Measurements from ENCODE around the gene SLC34A2. TPM values are rescaled to one million over a fixed set of nuclear protein-coding genes. Genes with fewer than 3 reads are reported as not detected.
"Not testable (repeated sequence)": the region's sequence is repeated elsewhere in the genome, so short reads cannot be mapped to it uniquely, and the experiment has no call there.

The SLC34A2 gene
- total RNA-seq, 2 donors from 2014 or later, result 4.2 to 6.4 TPM

DNA sequence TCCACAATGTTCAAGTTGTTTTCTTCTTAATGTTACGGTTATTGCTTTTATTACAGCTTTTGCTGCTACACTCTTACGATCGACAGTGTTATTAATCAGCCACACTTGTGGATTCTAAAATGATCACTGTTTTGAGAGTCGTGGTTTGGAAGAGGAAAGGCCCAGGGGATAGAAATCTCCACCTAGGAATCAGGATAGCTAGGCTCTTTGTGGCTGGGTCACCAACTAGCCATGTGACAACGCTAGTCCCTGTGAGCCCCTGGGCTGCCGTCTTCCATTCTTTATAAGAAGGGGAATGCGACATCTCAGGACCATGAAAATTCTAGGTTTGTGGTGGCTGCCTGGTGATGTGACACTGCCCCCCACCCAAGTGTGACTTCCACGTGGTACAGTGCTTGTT, 380 bp downstream of the SLC34A2 start:
- peak overlapping the region; percentile 53 for H3K4me3 Mint-ChIP-seq
- TF ChIP-seq, protein P1, sequence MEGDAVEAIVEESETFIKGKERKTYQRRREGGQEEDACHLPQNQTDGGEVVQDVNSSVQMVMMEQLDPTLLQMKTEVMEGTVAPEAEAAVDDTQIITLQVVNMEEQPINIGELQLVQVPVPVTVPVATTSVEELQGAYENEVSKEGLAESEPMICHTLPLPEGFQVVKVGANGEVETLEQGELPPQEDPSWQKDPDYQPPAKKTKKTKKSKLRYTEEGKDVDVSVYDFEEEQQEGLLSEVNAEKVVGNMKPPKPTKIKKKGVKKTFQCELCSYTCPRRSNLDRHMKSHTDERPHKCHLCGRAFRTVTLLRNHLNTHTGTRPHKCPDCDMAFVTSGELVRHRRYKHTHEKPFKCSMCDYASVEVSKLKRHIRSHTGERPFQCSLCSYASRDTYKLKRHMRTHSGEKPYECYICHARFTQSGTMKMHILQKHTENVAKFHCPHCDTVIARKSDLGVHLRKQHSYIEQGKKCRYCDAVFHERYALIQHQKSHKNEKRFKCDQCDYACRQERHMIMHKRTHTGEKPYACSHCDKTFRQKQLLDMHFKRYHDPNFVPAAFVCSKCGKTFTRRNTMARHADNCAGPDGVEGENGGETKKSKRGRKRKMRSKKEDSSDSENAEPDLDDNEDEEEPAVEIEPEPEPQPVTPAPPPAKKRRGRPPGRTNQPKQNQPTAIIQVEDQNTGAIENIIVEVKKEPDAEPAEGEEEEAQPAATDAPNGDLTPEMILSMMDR (conservative IDR thresholded peaks at IDR 0.05), result no peak
- H3K4me1 Mint-ChIP-seq, result peaks cover 35% of the 10 kb centered on the region

GRCh38 chr4:25658357-25658771, 2.7 kb downstream of the SLC34A2 start:
- Mint-ChIP-seq H3K27ac (no peak overlapping the region), H3K4me3 (no peak overlapping the region), H3K27me3 (ENCODE audit: insufficient read depth) (peaks cover 47% of the 10 kb centered on the region), H3K4me1 (peaks cover 32% of the 10 kb centered on the region), H3K9me3 (no peaks in the 10 kb centered on the region), H3K36me3 (ENCODE audit: low read depth) (no peaks in the 10 kb centered on the region)
- WGBS, 2 experiments (ENCODE audit: insufficient coverage in 1 of 2, insufficient read length in 1 of 2), result 92% methylated on average over 3 of the region's 3 CpGs; no CpG with 5 or more reads in 1 of the 2 experiments
- Histone ChIP-seq H3K9me3 (ENCODE audit: control insufficient read depth, low read length) (no peaks in the 10 kb centered on the region), H3K9ac (ENCODE audit: extremely low read depth, low read length, poor library complexity, severe bottlenecking) (no peak overlapping the region), H3K4me1 (ENCODE audit: control insufficient read depth, insufficient read depth, low read length) (peaks cover 15% of the 10 kb centered on the region), H3K4me3 (ENCODE audit: low read length) (no peak overlapping the region), H3K27ac (ENCODE audit: low read depth, low read length) (no peak overlapping the region), H3K36me3 (ENCODE audit: control insufficient read depth, insufficient read depth, low read length) (no peaks in the 10 kb centered on the region), H3K27me3 (ENCODE audit: control insufficient read depth, insufficient read depth, low read length, poor library complexity, severe bottlenecking) (no peaks in the 10 kb centered on the region)
- TF ChIP-seq, protein P1 (conservative IDR thresholded peaks at IDR 0.05), result no peak
- no peak for DNase-seq

More for the DNA sequence above, 380 bp downstream of the SLC34A2 start:
- H3K9ac ChIP-seq (ENCODE audit: extremely low read depth, low read length, poor library complexity, severe bottlenecking), result peak overlapping the region; percentile 70
- H3K9me3 ChIP-seq (ENCODE audit: control insufficient read depth, low read length), result no peaks in the 10 kb centered on the region
- peaks cover 24% of the 10 kb centered on the region for H3K4me1 ChIP-seq (ENCODE audit: control insufficient read depth, insufficient read depth, low read length)
- WGBS, 2 experiments (ENCODE audit: insufficient coverage in 1 of 2, insufficient read length in 1 of 2), result 66 to 69% methylated on average over 8 of the region's 8 CpGs
- no peak overlapping the region for H3K27ac ChIP-seq (ENCODE audit: low read depth, low read length)
- peak overlapping the region; percentile 11 for H3K27ac Mint-ChIP-seq
- H3K27me3 ChIP-seq (ENCODE audit: control insufficient read depth, insufficient read depth, low read length, poor library complexity, severe bottlenecking), result no peaks in the 10 kb centered on the region
- peaks cover 52% of the 10 kb centered on the region for H3K27me3 Mint-ChIP-seq (ENCODE audit: insufficient read depth)
- H3K36me3 Mint-ChIP-seq (ENCODE audit: low read depth), result no peaks in the 10 kb centered on the region
- H3K9me3 Mint-ChIP-seq, result no peaks in the 10 kb centered on the region
- no peaks in the 10 kb centered on the region for H3K36me3 ChIP-seq (ENCODE audit: control insufficient read depth, insufficient read depth, low read length)
- peak overlapping the region; percentile 89 for H3K4me3 ChIP-seq (ENCODE audit: low read length)
- DNase-seq, result no peak

- no peaks in the 10 kb centered on the region for H3K9me3 ChIP-seq (ENCODE audit: control insufficient read depth, low read length)
- no peak for DNase-seq
- no peak overlapping the region for H3K9ac ChIP-seq (ENCODE audit: extremely low read depth, low read length, poor library complexity, severe bottlenecking)
- H3K36me3 ChIP-seq (ENCODE audit: control insufficient read depth, insufficient read depth, low read length), result no peaks in the 10 kb centered on the region
- H3K4me1 ChIP-seq (ENCODE audit: control insufficient read depth, insufficient read depth, low read length), result peaks cover 15% of the 10 kb centered on the region
- H3K27ac ChIP-seq (ENCODE audit: low read depth, low read length), result no peak overlapping the region
- H3K4me3 ChIP-seq (ENCODE audit: low read length), result no peak overlapping the region
- TF ChIP-seq, protein P1 (conservative IDR thresholded peaks at IDR 0.05), result no peak
- no peaks in the 10 kb centered on the region for H3K9me3 Mint-ChIP-seq
- WGBS, 2 experiments (ENCODE audit: insufficient coverage in 1 of 2, insufficient read length in 1 of 2), result 87 to 100% methylated on average over 1 to 2 of the region's 3 CpGs
- H3K27ac Mint-ChIP-seq, result no peak overlapping the region
- no peak overlapping the region for H3K4me3 Mint-ChIP-seq
- H3K27me3 Mint-ChIP-seq (ENCODE audit: insufficient read depth), result peaks cover 43% of the 10 kb centered on the region
- H3K27me3 ChIP-seq (ENCODE audit: control insufficient read depth, insufficient read depth, low read length, poor library complexity, severe bottlenecking), result no peaks in the 10 kb centered on the region
- H3K36me3 Mint-ChIP-seq (ENCODE audit: low read depth), result no peaks in the 10 kb centered on the region
- peaks cover 33% of the 10 kb centered on the region for H3K4me1 Mint-ChIP-seq
These were observed 3.1 kb downstream of the SLC34A2 start for GRCh38 chr4:25658777-25659176.

DNA sequence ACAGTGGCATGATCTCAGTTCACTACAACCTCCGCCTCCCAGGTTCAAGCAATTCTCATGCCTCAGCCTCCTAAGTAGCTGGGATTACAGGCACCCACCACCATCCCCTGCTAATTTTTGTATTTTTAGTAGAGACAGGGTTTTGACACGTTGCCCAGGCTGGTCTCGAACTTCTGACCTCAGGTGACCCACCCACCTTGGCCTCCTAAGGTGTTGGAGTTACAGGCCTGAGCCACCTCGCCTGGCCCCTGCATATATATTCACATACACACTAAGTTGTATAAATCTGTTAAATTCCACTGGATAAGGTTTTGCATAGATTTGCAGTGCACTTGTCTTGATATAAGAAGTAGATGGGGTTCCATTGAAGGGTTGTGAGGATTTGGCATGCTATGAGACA, 5.8 kb downstream of the SLC34A2 start:
- not testable (repeated sequence) for H3K9ac ChIP-seq (ENCODE audit: extremely low read depth, low read length, poor library complexity, severe bottlenecking); H3K9me3 Mint-ChIP-seq; H3K4me1 ChIP-seq (ENCODE audit: control insufficient read depth, insufficient read depth, low read length); H3K4me3 ChIP-seq (ENCODE audit: low read length); DNase-seq; H3K4me3 Mint-ChIP-seq; H3K27ac ChIP-seq (ENCODE audit: low read depth, low read length); H3K9me3 ChIP-seq (ENCODE audit: control insufficient read depth, low read length); H3K27ac Mint-ChIP-seq; H3K27me3 ChIP-seq (ENCODE audit: control insufficient read depth, insufficient read depth, low read length, poor library complexity, severe bottlenecking)
- H3K36me3 Mint-ChIP-seq (ENCODE audit: low read depth), result peaks cover 13% of the 10 kb centered on the region
- 88 to 90% methylated on average over 1 to 4 of the region's 4 CpGs for WGBS, 2 experiments (ENCODE audit: insufficient coverage in 1 of 2, insufficient read length in 1 of 2)
- peaks cover 22% of the 10 kb centered on the region for H3K4me1 Mint-ChIP-seq
- H3K27me3 Mint-ChIP-seq (ENCODE audit: insufficient read depth), result peaks cover 26% of the 10 kb centered on the region
- peaks cover 13% of the 10 kb centered on the region for H3K36me3 ChIP-seq (ENCODE audit: control insufficient read depth, insufficient read depth, low read length)
